OCI-LY1 (cell line): ENCODE results near the gene CGB5.
"Not testable (repeated sequence)": the region's sequence is repeated elsewhere in the genome, so short reads cannot be mapped to it uniquely, and the experiment has no call there.

Source experiments
- H2AFZ ChIP-seq: fragments of 200-600 bp; sonication (generic), shearing (Covaris generic); 2 replicates; pipeline ENCODE4 v1.6.0; 2014; ENCODE audit warnings: antibody characterized with exemption, mild to moderate bottlenecking, low read length
- H3F3A ChIP-seq: fragments of 200-600 bp; sonication (generic), shearing (Covaris generic); 2 replicates; pipeline ENCODE4 v1.6.0; 2014; ENCODE audit warnings: mild to moderate bottlenecking, antibody characterized with exemption, low read length, moderate library complexity; ENCODE audit not compliant: insufficient read depth
- H3K27ac ChIP-seq: fragments of 200-600 bp; sonication (generic); 2 replicates; pipeline ENCODE4 v1.5.1; 2014; ENCODE audit warnings: low read length, mixed run types, mild to moderate bottlenecking, low read depth; ENCODE audit not compliant: poor library complexity, severe bottlenecking
- H3K27me3 ChIP-seq: fragments of 200-600 bp; sonication (generic); 2 replicates; pipeline ENCODE4 v1.6.0; 2014; ENCODE audit warnings: antibody characterized with exemption, mild to moderate bottlenecking, low read length, moderate library complexity; ENCODE audit not compliant: insufficient read depth
- H3K36me3 ChIP-seq: fragments of 200-600 bp; sonication (generic); 2 replicates; pipeline ENCODE4 v1.6.1; 2014; ENCODE audit warnings: mild to moderate bottlenecking, antibody characterized with exemption, low read length, moderate library complexity, mixed read lengths; ENCODE audit not compliant: insufficient read depth
- H3K4me1 ChIP-seq: fragments of 200-600 bp; sonication (generic); 2 replicates; pipeline ENCODE4 v1.5.1; 2014; ENCODE audit warnings: mild to moderate bottlenecking, low read length, moderate library complexity; ENCODE audit not compliant: insufficient read depth, severe bottlenecking
- H3K4me2 ChIP-seq: fragments of 200-600 bp; sonication (generic), shearing (Covaris generic); 2 replicates; pipeline ENCODE4 v1.6.1; 2014; ENCODE audit warnings: low read length
- H3K4me3 ChIP-seq: fragments of 200-600 bp; sonication (generic); 2 replicates; pipeline ENCODE4 v1.5.1; 2014; ENCODE audit warnings: low read length, low read depth, mild to moderate bottlenecking, mixed read lengths; ENCODE audit not compliant: poor library complexity, severe bottlenecking
- H3K79me2 ChIP-seq: fragments of 200-600 bp; shearing (Covaris generic); 2 replicates; pipeline ENCODE4 v1.6.1; 2016; ENCODE audit warnings: mixed run types, low read length, mixed read lengths; ENCODE audit not compliant: insufficient read depth
- H3K9ac ChIP-seq: fragments of 200-600 bp; sonication (generic), shearing (Covaris generic); 2 replicates; pipeline ENCODE4 v1.6.1; 2014; ENCODE audit warnings: mild to moderate bottlenecking, low read length, mixed read lengths
- H3K9me2 ChIP-seq: fragments of 200-600 bp; sonication (generic), shearing (Covaris generic); 2 replicates; pipeline ENCODE4 v1.6.1; 2014; ENCODE audit warnings: low read depth, mild to moderate bottlenecking, low read length, mixed read lengths
- H3K9me3 ChIP-seq: fragments of 200-600 bp; shearing (Covaris generic); 2 replicates; pipeline ENCODE4 v1.6.1; 2014; ENCODE audit warnings: low read length, mixed read lengths
- H4K20me1 ChIP-seq: fragments of 200-600 bp; sonication (generic), shearing (Covaris generic); 2 replicates; pipeline ENCODE4 v1.6.0; 2016; ENCODE audit warnings: mild to moderate bottlenecking, low read length; ENCODE audit not compliant: insufficient read depth
- CTCF ChIP-seq: fragments of 200-600 bp; sonication (generic), shearing (Covaris generic); IDR thresholded peaks from 2 replicates; pipeline ENCODE4 v1.5.1; 2017; ENCODE audit warnings: mild to moderate bottlenecking, antibody characterized with exemption, low read length, moderate library complexity, mixed read lengths
- EZH2 ChIP-seq: fragments of 200-600 bp; sonication (generic), shearing (Covaris generic); IDR thresholded peaks from 2 replicates; pipeline ENCODE4 v1.8.0; 2017; ENCODE audit warnings: borderline replicate concordance, mixed run types, mild to moderate bottlenecking, antibody characterized with exemption, low read length, moderate library complexity, mixed read lengths

Gene CGB5

GRCh38 chr19:49074869-49075268 is 31.2 kb downstream of the CGB5 start:
- not testable (repeated sequence) for H3K27me3 ChIP-seq, H3K4me2 ChIP-seq, H3F3A ChIP-seq, H3K9ac ChIP-seq, H3K4me1 ChIP-seq, H3K9me3 ChIP-seq, H3K27ac ChIP-seq, H3K4me3 ChIP-seq, H3K36me3 ChIP-seq, H3K9me2 ChIP-seq, H4K20me1 ChIP-seq, H2AFZ ChIP-seq, H3K79me2 ChIP-seq
- peak; percentile 34 for TF ChIP-seq CTCF

DNA sequence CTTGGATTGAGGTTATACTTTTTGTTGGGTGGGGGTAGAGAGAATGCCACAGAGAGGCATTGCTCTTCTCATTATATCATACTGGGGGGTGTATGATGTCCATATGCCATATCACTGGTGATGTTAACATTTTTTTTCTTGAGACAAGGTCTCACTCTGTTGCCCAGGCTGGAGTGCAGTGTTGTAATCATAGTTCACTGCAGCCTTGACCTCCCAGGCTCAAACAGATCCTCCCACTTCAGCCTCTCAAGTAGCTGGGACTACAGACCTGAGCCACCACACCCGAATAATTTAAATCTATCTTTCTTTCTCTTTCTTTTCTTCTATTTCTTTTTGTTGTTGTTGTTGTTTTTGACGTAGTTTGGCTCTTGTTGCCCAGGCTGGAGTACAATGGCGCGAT is 36.7 kb downstream of the CGB5 start:
- Histone ChIP-seq H3K4me1 (peaks cover 5% of the 10 kb centered on the region), H4K20me1 (no peaks in the 10 kb centered on the region), H3K9me3 (no peaks in the 10 kb centered on the region), H3K9me2 (no peaks in the 10 kb centered on the region), H3K4me3 (no peak overlapping the region), H3K79me2 (no peaks in the 10 kb centered on the region), H2AFZ (no peak overlapping the region), H3K9ac (no peak overlapping the region), H3K27ac (no peak overlapping the region), H3F3A (no peaks in the 10 kb centered on the region), H3K36me3 (no peaks in the 10 kb centered on the region), H3K27me3 (peaks cover 3% of the 10 kb centered on the region; the same call in 1 of the 2 replicates), H3K4me2 (no peak overlapping the region)
- TF ChIP-seq EZH2 (no peak), CTCF (no peak)

- Histone ChIP-seq H3K79me2 (peaks cover 8% of the 10 kb centered on the region), H3K27ac (no peak overlapping the region), H3K36me3 (peaks cover 6% of the 10 kb centered on the region), H3K4me3 (no peak overlapping the region), H3F3A (no peaks in the 10 kb centered on the region), H3K9ac (no peak overlapping the region), H3K27me3 (peaks cover 3% of the 10 kb centered on the region; the same call in 1 of the 2 replicates), H4K20me1 (peaks cover 5% of the 10 kb centered on the region; the same call in 1 of the 2 replicates), H2AFZ (no peak overlapping the region), H3K4me1 (peaks cover 7% of the 10 kb centered on the region), H3K4me2 (no peak overlapping the region), H3K9me3 (no peaks in the 10 kb centered on the region), H3K9me2 (no peaks in the 10 kb centered on the region)
- TF ChIP-seq CTCF (no peak), EZH2 (no peak)
Measured at GRCh38 chr19:49081273-49081672, 37.6 kb downstream of the CGB5 start.
